GM23338 (cell line): ENCODE results near the gene GHR. TPM values are rescaled to one million over a fixed set of nuclear protein-coding genes. Genes with fewer than 3 reads are reported as not detected.

ENCODE experiments used
- ATAC-seq: fragments of 200-7000 bp; cut with Tn5 transposase; 3 replicates; pipeline ENCODE4 v1.9.1; 2020
- DNase-seq: peaks from one replicate; pipeline ENCODE4 v3.0.0-alpha.2; 2015; ENCODE audit warnings: low spot score
- H2AFZ ChIP-seq: fragments of 200-600 bp; sonication (generic); 2 replicates; pipeline ENCODE4 v1.8.0; 2016; ENCODE audit warnings: antibody characterized with exemption, mild to moderate bottlenecking, moderate library complexity
- H3F3A ChIP-seq: fragments of 200-600 bp; sonication (generic); replicated peaks from 2 replicates; pipeline ENCODE4 v1.8.0; 2017; ENCODE audit warnings: antibody characterized with exemption, mixed run types, low read depth
- H3K27ac ChIP-seq: fragments of 200-600 bp; sonication (generic); 2 replicates; pipeline ENCODE4 v1.6.1; 2016; ENCODE audit warnings: low read depth
- H3K27me3 ChIP-seq: fragments of 200-600 bp; sonication (generic); 2 replicates; pipeline ENCODE4 v1.8.0; 2016; ENCODE audit warnings: mild to moderate bottlenecking, mixed run types, moderate library complexity; ENCODE audit not compliant: insufficient read depth
- H3K36me3 ChIP-seq: fragments of 200-600 bp; sonication (generic); 2 replicates; pipeline ENCODE4 v1.8.0; 2016; ENCODE audit warnings: mild to moderate bottlenecking; ENCODE audit not compliant: insufficient read depth
- H3K4me1 ChIP-seq: fragments of 200-600 bp; sonication (generic); 2 replicates; pipeline ENCODE4 v1.8.0; 2016; ENCODE audit warnings: mild to moderate bottlenecking, moderate library complexity; ENCODE audit not compliant: insufficient read depth
- H3K4me2 ChIP-seq: fragments of 200-600 bp; sonication (generic); 2 replicates; pipeline ENCODE4 v1.7.1; 2017; ENCODE audit warnings: mixed run types
- H3K4me3 ChIP-seq: fragments of 200-600 bp; sonication (generic); 2 replicates; pipeline ENCODE4 v1.6.1; 2016; ENCODE audit warnings: mixed run types
- H3K79me2 ChIP-seq: fragments of 200-600 bp; sonication (generic); replicated peaks from 2 replicates; pipeline ENCODE4 v1.8.0; 2017; ENCODE audit warnings: mild to moderate bottlenecking; ENCODE audit not compliant: insufficient read depth
- H3K9me2 ChIP-seq: fragments of 200-600 bp; sonication (generic); 2 replicates; pipeline ENCODE4 v1.8.0; 2017; ENCODE audit not compliant: insufficient read depth
- H4K20me1 ChIP-seq: fragments of 200-600 bp; sonication (generic); replicated peaks from 2 replicates; pipeline ENCODE4 v1.8.0; 2017; ENCODE audit warnings: mild to moderate bottlenecking; ENCODE audit not compliant: insufficient read depth
- H3K27ac Mint-ChIP-seq: 2 replicates; pipeline ENCODE4 v1.8.0; 2020; ENCODE audit warnings: inconsistent platforms, mild to moderate bottlenecking, moderate library complexity, mixed read lengths
- H3K27me3 Mint-ChIP-seq: 3 replicates; pipeline ENCODE4 v1.8.0; 2022; ENCODE audit warnings: low read depth, mild to moderate bottlenecking, moderate library complexity, mixed read lengths, inconsistent platforms; ENCODE audit not compliant: insufficient read depth, poor library complexity
- H3K36me3 Mint-ChIP-seq: 3 replicates; pipeline ENCODE4 v1.8.0; 2021; ENCODE audit warnings: low read depth, mild to moderate bottlenecking, inconsistent platforms, moderate library complexity, mixed read lengths
- H3K4me1 Mint-ChIP-seq: 3 replicates; pipeline ENCODE4 v1.8.0; 2020; ENCODE audit warnings: mild to moderate bottlenecking, inconsistent platforms, mixed read lengths
- H3K4me3 Mint-ChIP-seq: 3 replicates; pipeline ENCODE4 v1.8.0; 2021; ENCODE audit warnings: moderate library complexity, mild to moderate bottlenecking, inconsistent platforms, mixed read lengths
- H3K9me3 Mint-ChIP-seq: 3 replicates; pipeline ENCODE4 v1.8.0; 2020; ENCODE audit warnings: moderate library complexity, mild to moderate bottlenecking, inconsistent platforms, mixed read lengths
- EZH2 ChIP-seq: fragments of 200-600 bp; sonication (generic); IDR thresholded peaks from one replicate; pipeline ENCODE4 v1.8.0; 2017; ENCODE audit warnings: antibody characterized with exemption, mild to moderate bottlenecking, low read depth; ENCODE audit not compliant: unreplicated experiment
- REST ChIP-seq: IDR thresholded peaks from one replicate; pipeline ENCODE4 v1.6.1; 2018; ENCODE audit warnings: antibody characterized with exemption; ENCODE audit not compliant: unreplicated experiment
- ZNF331 ChIP-seq: fragments of 250-450 bp; sonication (Bioruptor Pico); IDR thresholded peaks from 2 replicates; pipeline ENCODE4 v1.5.0; 2020; ENCODE audit warnings: low read depth, mild to moderate bottlenecking, moderate library complexity
- polyA plus RNA-seq: library from polyadenylated mRNA; unstranded; fragments of >200 nt; fragmentation: Nextera tagmentation; extraction: Ambion mirVana; gene quantifications from 2 replicates; pipeline ENCODE4 v1.2.1, GENCODE V29; 2016
- total RNA-seq: library from RNA; depleted of rRNA; stranded (reverse); fragments of >200 nt; shearing (Covaris generic); gene quantifications from 2 replicates; pipeline ENCODE4 v1.2.3, GENCODE V29; 2014
- TF ChIP-seq, protein P1 (sequence below), 2 experiments: fragments of 200-600 bp in 1 of 2; sonication (generic) in 1 of 2; conservative IDR thresholded peaks; 2 replicates each; pipeline versions ENCODE4 v1.5.1 to v1.6.1; 2016 to 2017; ENCODE audit warnings: antibody characterized with exemption in 2 of 2, low read depth in 2 of 2, mild to moderate bottlenecking in 2 of 2, moderate library complexity in 1 of 2
- TF ChIP-seq, protein P2 (sequence below): fragments of 250-450 bp; sonication (Bioruptor Pico); IDR thresholded peaks from 2 replicates; pipeline ENCODE4 v1.5.0; 2020; ENCODE audit warnings: mild to moderate bottlenecking, moderate library complexity

Gene GHR
- total and polyA plus RNA-seq, 2 experiments from 2014 or later, result 0.21 to 1.9 TPM

GRCh38 chr5:42572313-42572712, 149.1 kb downstream of the GHR start:
- ATAC-seq, result no peak
- no peak overlapping the region for H2AFZ ChIP-seq
- Mint-ChIP-seq H3K4me3 (no peak overlapping the region), H3K4me1 (no peaks in the 10 kb centered on the region), H3K27ac (no peak overlapping the region), H3K36me3 (no peaks in the 10 kb centered on the region), H3K9me3 (peaks cover 6% of the 10 kb centered on the region; the same call in 2 of the 3 replicates), H3K27me3 (no peaks in the 10 kb centered on the region)
- no peaks in the 10 kb centered on the region for H3K4me1 ChIP-seq
- no peak overlapping the region for H3K4me3 ChIP-seq
- 0 out of 2 replicates have a peak, but pooled peaks cover 5% of the 10 kb centered on the region for H3K9me2 ChIP-seq
- H3K27me3 ChIP-seq, result no peaks in the 10 kb centered on the region
- no peak overlapping the region for H3K27ac ChIP-seq
- no peak for DNase-seq
- H3F3A ChIP-seq, result no peaks in the 10 kb centered on the region
- no peak for TF ChIP-seq REST
- no peak overlapping the region for H3K4me2 ChIP-seq
- no peaks in the 10 kb centered on the region for H4K20me1 ChIP-seq
- no peaks in the 10 kb centered on the region for H3K79me2 ChIP-seq
- H3K36me3 ChIP-seq, result no peaks in the 10 kb centered on the region

DNA sequence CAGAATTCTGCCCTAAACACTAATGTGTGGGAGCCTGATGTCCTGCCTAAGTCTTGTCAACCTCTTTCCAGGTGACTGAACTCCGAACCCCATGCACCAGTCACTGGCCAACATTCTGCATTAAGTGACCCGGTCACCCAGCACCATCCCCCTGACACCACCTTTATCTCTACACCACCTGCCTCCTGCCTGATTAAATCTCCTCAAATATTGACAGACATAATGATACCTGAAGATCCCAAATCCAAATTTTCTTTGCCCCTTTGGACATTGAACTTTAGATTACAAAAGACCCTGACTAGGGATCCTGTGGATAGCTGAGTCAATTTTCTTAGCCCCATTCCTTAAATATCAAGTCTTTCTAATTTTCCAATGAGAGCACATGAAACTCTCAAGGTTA, 150.1 kb downstream of the GHR start:
- Mint-ChIP-seq H3K9me3 (peaks cover 6% of the 10 kb centered on the region; the same call in 2 of the 3 replicates), H3K36me3 (no peaks in the 10 kb centered on the region), H3K27me3 (no peaks in the 10 kb centered on the region), H3K4me3 (no peak overlapping the region), H3K4me1 (no peaks in the 10 kb centered on the region), H3K27ac (no peak overlapping the region)
- Histone ChIP-seq H3K36me3 (no peaks in the 10 kb centered on the region), H3K4me3 (no peak overlapping the region), H3K79me2 (no peaks in the 10 kb centered on the region), H3F3A (no peaks in the 10 kb centered on the region), H3K27me3 (no peaks in the 10 kb centered on the region), H4K20me1 (no peaks in the 10 kb centered on the region), H3K27ac (no peak overlapping the region), H3K9me2 (0 out of 2 replicates have a peak, but pooled peaks cover 5% of the 10 kb centered on the region), H3K4me1 (no peaks in the 10 kb centered on the region), H3K4me2 (no peak overlapping the region), H2AFZ (no peak overlapping the region)
- DNase-seq (no peak), ATAC-seq (no peak)
- no peak for TF ChIP-seq REST
- TF ChIP-seq, protein P1, sequence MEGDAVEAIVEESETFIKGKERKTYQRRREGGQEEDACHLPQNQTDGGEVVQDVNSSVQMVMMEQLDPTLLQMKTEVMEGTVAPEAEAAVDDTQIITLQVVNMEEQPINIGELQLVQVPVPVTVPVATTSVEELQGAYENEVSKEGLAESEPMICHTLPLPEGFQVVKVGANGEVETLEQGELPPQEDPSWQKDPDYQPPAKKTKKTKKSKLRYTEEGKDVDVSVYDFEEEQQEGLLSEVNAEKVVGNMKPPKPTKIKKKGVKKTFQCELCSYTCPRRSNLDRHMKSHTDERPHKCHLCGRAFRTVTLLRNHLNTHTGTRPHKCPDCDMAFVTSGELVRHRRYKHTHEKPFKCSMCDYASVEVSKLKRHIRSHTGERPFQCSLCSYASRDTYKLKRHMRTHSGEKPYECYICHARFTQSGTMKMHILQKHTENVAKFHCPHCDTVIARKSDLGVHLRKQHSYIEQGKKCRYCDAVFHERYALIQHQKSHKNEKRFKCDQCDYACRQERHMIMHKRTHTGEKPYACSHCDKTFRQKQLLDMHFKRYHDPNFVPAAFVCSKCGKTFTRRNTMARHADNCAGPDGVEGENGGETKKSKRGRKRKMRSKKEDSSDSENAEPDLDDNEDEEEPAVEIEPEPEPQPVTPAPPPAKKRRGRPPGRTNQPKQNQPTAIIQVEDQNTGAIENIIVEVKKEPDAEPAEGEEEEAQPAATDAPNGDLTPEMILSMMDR (conservative IDR thresholded peaks at IDR 0.05; ENCODE audit: low read depth in 2 of 2), result no peak
- TF ChIP-seq, protein P2, sequence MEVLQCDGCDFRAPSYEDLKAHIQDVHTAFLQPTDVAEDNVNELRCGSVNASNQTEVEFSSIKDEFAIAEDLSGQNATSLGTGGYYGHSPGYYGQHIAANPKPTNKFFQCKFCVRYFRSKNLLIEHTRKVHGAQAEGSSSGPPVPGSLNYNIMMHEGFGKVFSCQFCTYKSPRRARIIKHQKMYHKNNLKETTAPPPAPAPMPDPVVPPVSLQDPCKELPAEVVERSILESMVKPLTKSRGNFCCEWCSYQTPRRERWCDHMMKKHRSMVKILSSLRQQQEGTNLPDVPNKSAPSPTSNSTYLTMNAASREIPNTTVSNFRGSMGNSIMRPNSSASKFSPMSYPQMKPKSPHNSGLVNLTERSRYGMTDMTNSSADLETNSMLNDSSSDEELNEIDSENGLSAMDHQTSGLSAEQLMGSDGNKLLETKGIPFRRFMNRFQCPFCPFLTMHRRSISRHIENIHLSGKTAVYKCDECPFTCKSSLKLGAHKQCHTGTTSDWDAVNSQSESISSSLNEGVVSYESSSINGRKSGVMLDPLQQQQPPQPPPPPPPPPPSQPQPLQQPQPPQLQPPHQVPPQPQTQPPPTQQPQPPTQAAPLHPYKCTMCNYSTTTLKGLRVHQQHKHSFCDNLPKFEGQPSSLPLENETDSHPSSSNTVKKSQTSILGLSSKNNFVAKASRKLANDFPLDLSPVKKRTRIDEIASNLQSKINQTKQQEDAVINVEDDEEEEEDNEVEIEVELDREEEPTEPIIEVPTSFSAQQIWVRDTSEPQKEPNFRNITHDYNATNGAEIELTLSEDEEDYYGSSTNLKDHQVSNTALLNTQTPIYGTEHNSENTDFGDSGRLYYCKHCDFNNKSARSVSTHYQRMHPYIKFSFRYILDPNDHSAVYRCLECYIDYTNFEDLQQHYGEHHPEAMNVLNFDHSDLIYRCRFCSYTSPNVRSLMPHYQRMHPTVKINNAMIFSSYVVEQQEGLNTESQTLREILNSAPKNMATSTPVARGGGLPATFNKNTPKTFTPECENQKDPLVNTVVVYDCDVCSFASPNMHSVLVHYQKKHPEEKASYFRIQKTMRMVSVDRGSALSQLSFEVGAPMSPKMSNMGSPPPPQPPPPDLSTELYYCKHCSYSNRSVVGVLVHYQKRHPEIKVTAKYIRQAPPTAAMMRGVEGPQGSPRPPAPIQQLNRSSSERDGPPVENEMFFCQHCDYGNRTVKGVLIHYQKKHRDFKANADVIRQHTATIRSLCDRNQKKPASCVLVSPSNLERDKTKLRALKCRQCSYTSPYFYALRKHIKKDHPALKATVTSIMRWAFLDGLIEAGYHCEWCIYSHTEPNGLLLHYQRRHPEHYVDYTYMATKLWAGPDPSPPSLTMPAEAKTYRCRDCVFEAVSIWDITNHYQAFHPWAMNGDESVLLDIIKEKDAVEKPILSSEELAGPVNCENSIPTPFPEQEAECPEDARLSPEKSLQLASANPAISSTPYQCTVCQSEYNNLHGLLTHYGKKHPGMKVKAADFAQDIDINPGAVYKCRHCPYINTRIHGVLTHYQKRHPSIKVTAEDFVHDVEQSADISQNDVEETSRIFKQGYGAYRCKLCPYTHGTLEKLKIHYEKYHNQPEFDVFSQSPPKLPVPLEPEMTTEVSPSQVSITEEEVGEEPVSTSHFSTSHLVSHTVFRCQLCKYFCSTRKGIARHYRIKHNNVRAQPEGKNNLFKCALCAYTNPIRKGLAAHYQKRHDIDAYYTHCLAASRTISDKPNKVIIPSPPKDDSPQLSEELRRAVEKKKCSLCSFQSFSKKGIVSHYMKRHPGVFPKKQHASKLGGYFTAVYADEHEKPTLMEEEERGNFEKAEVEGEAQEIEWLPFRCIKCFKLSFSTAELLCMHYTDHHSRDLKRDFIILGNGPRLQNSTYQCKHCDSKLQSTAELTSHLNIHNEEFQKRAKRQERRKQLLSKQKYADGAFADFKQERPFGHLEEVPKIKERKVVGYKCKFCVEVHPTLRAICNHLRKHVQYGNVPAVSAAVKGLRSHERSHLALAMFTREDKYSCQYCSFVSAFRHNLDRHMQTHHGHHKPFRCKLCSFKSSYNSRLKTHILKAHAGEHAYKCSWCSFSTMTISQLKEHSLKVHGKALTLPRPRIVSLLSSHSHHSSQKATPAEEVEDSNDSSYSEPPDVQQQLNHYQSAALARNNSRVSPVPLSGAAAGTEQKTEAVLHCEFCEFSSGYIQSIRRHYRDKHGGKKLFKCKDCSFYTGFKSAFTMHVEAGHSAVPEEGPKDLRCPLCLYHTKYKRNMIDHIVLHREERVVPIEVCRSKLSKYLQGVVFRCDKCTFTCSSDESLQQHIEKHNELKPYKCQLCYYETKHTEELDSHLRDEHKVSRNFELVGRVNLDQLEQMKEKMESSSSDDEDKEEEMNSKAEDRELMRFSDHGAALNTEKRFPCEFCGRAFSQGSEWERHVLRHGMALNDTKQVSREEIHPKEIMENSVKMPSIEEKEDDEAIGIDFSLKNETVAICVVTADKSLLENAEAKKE (CRISPR knock-in tag), result no peak
- no peak for TF ChIP-seq ZNF331 (CRISPR knock-in tag)
- no peak for TF ChIP-seq EZH2
